Thymus (tissue), 11 donors: ENCODE data around the gene FRA10AC1. TPM values are rescaled to one million over a fixed set of nuclear protein-coding genes. Genes with fewer than 3 reads are reported as not detected.

Experiments used
- DNase-seq, 9 donors: peaks; one replicate each; pipeline ENCODE4 v3.0.0-alpha.2; 2013; ENCODE audit warnings: low spot score in 9 of 9, low read depth in 6 of 9, missing footprints in 1 of 9
- H3K27ac ChIP-seq, 2 donors: one replicate each; pipeline ENCODE4 v1.5.1; 2013; ENCODE audit warnings: control low read depth in 1 of 2, low read depth in 1 of 2, low read length in 1 of 2, mild to moderate bottlenecking in 1 of 2, moderate library complexity in 1 of 2
- H3K27me3 ChIP-seq, 2 donors: one replicate each; pipeline ENCODE4 v1.5.1; 2013; ENCODE audit warnings: low read length in 1 of 2; ENCODE audit not compliant: control insufficient read depth in 2 of 2, insufficient read depth in 1 of 2
- H3K36me3 ChIP-seq, 2 donors: one replicate each; pipeline ENCODE4 v1.5.1; 2013; ENCODE audit warnings: low read length in 1 of 2, mild to moderate bottlenecking in 1 of 2, moderate library complexity in 1 of 2; ENCODE audit not compliant: control insufficient read depth in 2 of 2, insufficient read depth in 2 of 2
- H3K4me1 ChIP-seq, 2 donors: one replicate each; pipeline ENCODE4 v1.5.1; 2013; ENCODE audit warnings: low read length in 2 of 2; ENCODE audit not compliant: control insufficient read depth in 2 of 2, insufficient read depth in 2 of 2
- H3K4me3 ChIP-seq, 2 donors: one replicate each; pipeline ENCODE4 v1.5.1; 2013; ENCODE audit warnings: low read length in 2 of 2, control low read depth in 1 of 2, mild to moderate bottlenecking in 1 of 2
- H3K9me3 ChIP-seq, 2 donors: one replicate each; pipeline ENCODE4 v1.5.1; 2013; ENCODE audit warnings: low read length in 1 of 2, mild to moderate bottlenecking in 1 of 2; ENCODE audit not compliant: control insufficient read depth in 2 of 2, insufficient read depth in 1 of 2
- WGBS: extraction: QIAGEN DNeasy Blood & Tissue Kit; methylation state at CpG from one replicate; pipeline ENCODE4 v1.1.7; 2013; 5-methylcytosine and 5-hydroxymethylcytosine counted together
- polyA plus RNA-seq: library from polyadenylated mRNA; stranded (reverse); fragments of 200-250 nt; gene quantifications from one replicate; pipeline ENCODE4 v1.2.3, GENCODE V29; 2013
- total RNA-seq: library from RNA; stranded (reverse); fragments of 120-200 nt; gene quantifications from one replicate; pipeline ENCODE4 v1.2.4, GENCODE V29; 2013
- donor health status: healthy.

The FRA10AC1 gene
- total and polyA plus RNA-seq, 2 donors: 6.7 to 20.7 TPM

DNA sequence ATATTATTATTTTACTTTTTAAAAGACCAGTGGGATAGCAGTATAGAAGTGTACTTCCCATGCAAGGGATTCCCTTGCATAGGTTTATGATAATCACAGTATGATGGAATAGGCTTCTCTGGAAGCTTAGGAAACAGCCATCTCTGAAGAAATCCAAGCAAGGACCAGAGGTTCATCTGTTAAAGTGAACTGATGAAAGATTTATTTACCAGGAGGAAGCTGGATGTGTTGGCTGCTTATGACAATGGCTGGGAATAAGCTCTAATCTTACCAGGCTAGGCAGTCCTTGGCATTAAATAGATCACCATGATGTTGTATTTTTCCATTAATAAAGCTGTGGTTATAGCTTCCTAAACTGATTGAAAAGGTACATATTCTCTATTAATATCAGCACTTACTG is 32.0 kb downstream of the FRA10AC1 start:
- no peak overlapping the region for H3K4me3 ChIP-seq
- no peaks in the 10 kb centered on the region for H3K27me3 ChIP-seq
- no peaks in the 10 kb centered on the region for H3K9me3 ChIP-seq
- no peak for DNase-seq
- H3K4me1 ChIP-seq: no peaks in the 10 kb centered on the region
- H3K27ac ChIP-seq: no peak overlapping the region
- H3K36me3 ChIP-seq: peaks cover 6 to 42% of the 10 kb centered on the region in 2 donors

DNA sequence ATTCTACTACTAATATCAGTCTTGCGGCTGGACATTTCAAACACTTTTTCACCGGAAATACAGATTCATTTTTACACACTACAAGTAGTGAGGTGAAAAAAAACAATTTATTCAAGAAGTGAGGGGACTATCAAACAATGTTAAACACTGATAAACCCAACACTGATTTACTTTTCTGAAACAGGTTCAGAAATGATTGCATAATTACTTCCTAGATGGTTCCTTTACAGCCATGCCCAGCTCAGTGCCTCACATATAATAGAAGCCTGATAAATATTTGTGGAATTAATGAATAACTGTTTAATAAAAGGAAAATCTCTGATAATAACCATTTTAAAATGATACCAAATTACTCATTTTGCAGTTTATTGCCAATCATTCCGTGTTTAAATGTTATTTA is 34.6 kb downstream of the FRA10AC1 start:
- H3K9me3 ChIP-seq: no peaks in the 10 kb centered on the region
- H3K4me1 ChIP-seq: no peaks in the 10 kb centered on the region
- peaks cover 4 to 34% of the 10 kb centered on the region in 2 donors for H3K36me3 ChIP-seq
- H3K27ac ChIP-seq: no peak overlapping the region
- no peaks in the 10 kb centered on the region for H3K27me3 ChIP-seq
- DNase-seq: no peak
- whole genome bisulfite sequencing: 99% methylated on average over 3 of the region's 3 CpGs
- H3K4me3 ChIP-seq: no peak overlapping the region

- Histone ChIP-seq H3K9me3 (no peaks in the 10 kb centered on the region), H3K4me3 (no peak overlapping the region), H3K4me1 (no peaks in the 10 kb centered on the region), H3K27ac (no peak overlapping the region), H3K27me3 (no peaks in the 10 kb centered on the region), H3K36me3 (peaks cover 3 to 32% of the 10 kb centered on the region in 2 donors)
- WGBS: over 99% methylated on average over 4 of the region's 4 CpGs
- no peak for DNase-seq
These were observed 36.4 kb downstream of the FRA10AC1 start for GRCh38 chr10:93666030-93666429.

- WGBS: 88% methylated on average over 1 of the region's 1 CpG
- Histone ChIP-seq H3K27ac (no peak overlapping the region), H3K4me3 (no peak overlapping the region), H3K9me3 (no peaks in the 10 kb centered on the region), H3K27me3 (no peaks in the 10 kb centered on the region), H3K4me1 (no peaks in the 10 kb centered on the region), H3K36me3 (no peaks in the 10 kb centered on the region)
- no peak for DNase-seq
These were observed 44.6 kb downstream of the FRA10AC1 start for GRCh38 chr10:93657757-93658156.

- no peak for DNase-seq
- Histone ChIP-seq H3K36me3 (no peaks in the 10 kb centered on the region), H3K4me1 (no peaks in the 10 kb centered on the region), H3K27ac (no peak overlapping the region), H3K9me3 (no peaks in the 10 kb centered on the region), H3K27me3 (no peaks in the 10 kb centered on the region), H3K4me3 (no peak overlapping the region)
- WGBS: 98% methylated on average over 1 of the region's 1 CpG
These were observed 46.2 kb downstream of the FRA10AC1 start for GRCh38 chr10:93656155-93656554.

- 98% methylated on average over 1 of the region's 1 CpG for WGBS
- Histone ChIP-seq H3K36me3 (no peaks in the 10 kb centered on the region), H3K4me1 (no peaks in the 10 kb centered on the region), H3K27me3 (no peaks in the 10 kb centered on the region), H3K4me3 (no peak overlapping the region), H3K9me3 (no peaks in the 10 kb centered on the region), H3K27ac (no peak overlapping the region)
- no peak for DNase-seq
These were observed 48.2 kb downstream of the FRA10AC1 start for GRCh38 chr10:93654201-93654600.

GRCh38 chr10:93652857-93653256 is 49.5 kb downstream of the FRA10AC1 start:
- no peak for DNase-seq
- Histone ChIP-seq H3K36me3 (no peaks in the 10 kb centered on the region), H3K4me1 (no peaks in the 10 kb centered on the region), H3K27ac (no peak overlapping the region), H3K27me3 (no peaks in the 10 kb centered on the region), H3K4me3 (no peak overlapping the region), H3K9me3 (no peaks in the 10 kb centered on the region)
- WGBS: 97% methylated on average over 1 of the region's 1 CpG

GRCh38 chr10:93639791-93640190 is 62.6 kb downstream of the FRA10AC1 start:
- H3K36me3 ChIP-seq: no peaks in the 10 kb centered on the region
- no peak for DNase-seq
- H3K27me3 ChIP-seq: no peaks in the 10 kb centered on the region
- no peaks in the 10 kb centered on the region for H3K9me3 ChIP-seq
- H3K4me1 ChIP-seq: no peaks in the 10 kb centered on the region
- no peak overlapping the region for H3K4me3 ChIP-seq
- H3K27ac ChIP-seq: no peak overlapping the region
- WGBS: 94% methylated on average over 7 of the region's 7 CpGs

DNA sequence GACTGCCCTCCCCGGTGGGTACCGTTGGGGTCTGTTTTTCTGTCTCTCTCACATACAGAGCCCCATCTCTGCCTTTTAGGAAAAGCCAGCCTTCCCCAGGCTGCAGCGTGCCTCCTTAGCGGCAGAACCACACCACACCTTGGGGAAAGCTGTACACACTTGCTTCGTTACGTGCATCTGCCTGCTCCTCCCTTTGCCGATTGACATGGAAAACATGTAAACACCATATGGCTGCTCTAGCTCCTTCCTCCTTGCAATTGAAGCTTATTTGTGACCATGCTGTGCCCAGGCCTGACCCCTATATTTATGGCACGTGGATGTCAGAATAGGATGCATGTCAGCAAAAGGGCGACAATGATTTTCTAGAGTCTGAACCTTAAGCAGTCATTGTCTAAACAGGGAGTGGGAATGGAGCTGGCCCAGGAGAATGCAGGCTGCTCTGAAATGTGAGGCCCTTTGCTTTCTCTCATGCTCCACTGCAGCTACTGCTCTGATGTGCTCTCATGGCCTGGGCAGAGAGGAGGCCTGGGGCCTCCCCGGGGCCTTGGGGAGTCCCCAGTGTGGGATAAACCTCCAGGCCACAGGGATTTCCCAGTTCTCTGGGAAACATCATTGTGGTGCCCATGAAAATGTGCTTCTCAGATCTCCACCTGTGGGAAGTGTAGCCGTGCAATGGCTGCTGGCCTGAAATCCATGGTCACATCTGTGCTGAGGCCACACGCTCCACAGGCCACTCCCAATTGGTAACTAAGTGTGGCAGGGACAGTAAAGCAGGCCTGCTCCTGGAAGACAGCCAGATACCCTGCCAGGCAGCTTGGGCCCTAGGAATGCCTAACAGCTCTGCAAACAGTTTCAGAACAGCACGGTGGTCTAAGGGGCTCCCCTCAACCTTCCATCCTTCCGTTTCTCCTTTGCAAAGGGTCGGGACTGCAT is 71.5 kb downstream of the FRA10AC1 start:
- no peak for DNase-seq
- Histone ChIP-seq H3K4me1 (no peaks in the 10 kb centered on the region), H3K27me3 (no peaks in the 10 kb centered on the region), H3K4me3 (no peak overlapping the region), H3K9me3 (no peaks in the 10 kb centered on the region), H3K27ac (no peak overlapping the region), H3K36me3 (no peaks in the 10 kb centered on the region)
- 91% methylated on average over 15 of the region's 15 CpGs for WGBS
